HCT116 (cell line): ENCODE measurements around the gene SOCS1.

ENCODE experiments used
- EZH2 ChIP-seq: fragments of 200-600 bp; sonication (generic); IDR thresholded peaks from 2 replicates; pipeline ENCODE4 v1.6.1; 2017; ENCODE audit warnings: antibody characterized with exemption, mixed run types
- EZH2phosphoT487 ChIP-seq: fragments of 200-600 bp; IDR thresholded peaks from 2 replicates; pipeline ENCODE4 v1.6.1; 2018; ENCODE audit warnings: antibody characterized with exemption, borderline replicate concordance
- POLR2A ChIP-seq: IDR thresholded peaks from 2 replicates; pipeline ENCODE4 v1.7.0; 2011; ENCODE audit warnings: borderline replicate concordance; ENCODE audit not compliant: insufficient read depth, insufficient read length; ENCODE audit errors: extremely low read depth
- POLR2AphosphoS5 ChIP-seq: IDR thresholded peaks from 2 replicates; pipeline ENCODE4 v1.6.1; 2011; ENCODE audit warnings: mild to moderate bottlenecking, low read depth, low read length, moderate library complexity
- SRF ChIP-seq: IDR thresholded peaks from 2 replicates; pipeline ENCODE4 v1.6.1; 2012; ENCODE audit warnings: low read depth
- ZFX ChIP-seq: fragments of 450-650 bp; IDR thresholded peaks from 2 replicates; pipeline ENCODE4 v1.6.1; 2017
- TF ChIP-seq, protein P1 (sequence below), 3 experiments: fragments of 200-600 bp in 1 of 3; sonication (generic) in 1 of 3; IDR thresholded peaks in 2 of 3; conservative IDR thresholded peaks in 1 of 3; 2 replicates each; pipeline ENCODE4 v1.5.1; 2012 to 2017; ENCODE audit warnings: low read depth in 2 of 3, low read length in 2 of 3, antibody characterized with exemption in 1 of 3, borderline replicate concordance in 1 of 3, control low read depth in 1 of 3, mild to moderate bottlenecking in 1 of 3, mixed read lengths in 1 of 3, mixed run types in 1 of 3, moderate library complexity in 1 of 3; ENCODE audit not compliant: insufficient read depth in 1 of 3
- TF ChIP-seq, protein P2 (sequence below): IDR thresholded peaks from 2 replicates; pipeline ENCODE4 v1.6.1; 2012; ENCODE audit warnings: low read depth

DNA sequence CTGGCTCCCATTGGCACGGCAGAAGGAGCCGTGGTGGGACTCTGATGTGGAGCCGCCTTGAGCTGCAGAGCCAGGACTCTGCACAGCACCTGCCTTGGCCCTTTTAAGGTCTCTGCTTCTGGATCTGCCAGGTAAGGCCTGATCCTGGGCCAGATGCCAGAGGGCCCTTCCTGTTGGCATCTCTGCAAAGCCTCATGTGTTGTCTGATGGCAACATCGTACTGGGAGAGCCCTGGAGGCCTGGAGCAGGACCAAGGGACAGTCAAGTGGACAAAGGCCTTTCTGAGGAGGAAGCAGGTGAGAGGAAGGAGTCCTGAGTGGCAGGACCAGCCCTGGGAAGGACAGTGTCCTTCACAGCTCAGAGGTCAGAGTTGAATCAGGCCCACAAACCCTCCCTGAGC lies 26.1 kb downstream of the SOCS1 start:
- TF ChIP-seq POLR2AphosphoS5 (no peak), POLR2A (no peak), ZFX (no peak), EZH2phosphoT487 (no peak), SRF (no peak), EZH2 (no peak)
- TF ChIP-seq, protein P1, sequence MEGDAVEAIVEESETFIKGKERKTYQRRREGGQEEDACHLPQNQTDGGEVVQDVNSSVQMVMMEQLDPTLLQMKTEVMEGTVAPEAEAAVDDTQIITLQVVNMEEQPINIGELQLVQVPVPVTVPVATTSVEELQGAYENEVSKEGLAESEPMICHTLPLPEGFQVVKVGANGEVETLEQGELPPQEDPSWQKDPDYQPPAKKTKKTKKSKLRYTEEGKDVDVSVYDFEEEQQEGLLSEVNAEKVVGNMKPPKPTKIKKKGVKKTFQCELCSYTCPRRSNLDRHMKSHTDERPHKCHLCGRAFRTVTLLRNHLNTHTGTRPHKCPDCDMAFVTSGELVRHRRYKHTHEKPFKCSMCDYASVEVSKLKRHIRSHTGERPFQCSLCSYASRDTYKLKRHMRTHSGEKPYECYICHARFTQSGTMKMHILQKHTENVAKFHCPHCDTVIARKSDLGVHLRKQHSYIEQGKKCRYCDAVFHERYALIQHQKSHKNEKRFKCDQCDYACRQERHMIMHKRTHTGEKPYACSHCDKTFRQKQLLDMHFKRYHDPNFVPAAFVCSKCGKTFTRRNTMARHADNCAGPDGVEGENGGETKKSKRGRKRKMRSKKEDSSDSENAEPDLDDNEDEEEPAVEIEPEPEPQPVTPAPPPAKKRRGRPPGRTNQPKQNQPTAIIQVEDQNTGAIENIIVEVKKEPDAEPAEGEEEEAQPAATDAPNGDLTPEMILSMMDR (IDR thresholded peaks at IDR 0.05 in 2 of 3, conservative IDR thresholded peaks at IDR 0.05 in 1 of 3; ENCODE audit: borderline replicate concordance in 1 of 3, insufficient read depth in 1 of 3, low read depth in 2 of 3, low read length in 2 of 3): no peak
- TF ChIP-seq, protein P2, sequence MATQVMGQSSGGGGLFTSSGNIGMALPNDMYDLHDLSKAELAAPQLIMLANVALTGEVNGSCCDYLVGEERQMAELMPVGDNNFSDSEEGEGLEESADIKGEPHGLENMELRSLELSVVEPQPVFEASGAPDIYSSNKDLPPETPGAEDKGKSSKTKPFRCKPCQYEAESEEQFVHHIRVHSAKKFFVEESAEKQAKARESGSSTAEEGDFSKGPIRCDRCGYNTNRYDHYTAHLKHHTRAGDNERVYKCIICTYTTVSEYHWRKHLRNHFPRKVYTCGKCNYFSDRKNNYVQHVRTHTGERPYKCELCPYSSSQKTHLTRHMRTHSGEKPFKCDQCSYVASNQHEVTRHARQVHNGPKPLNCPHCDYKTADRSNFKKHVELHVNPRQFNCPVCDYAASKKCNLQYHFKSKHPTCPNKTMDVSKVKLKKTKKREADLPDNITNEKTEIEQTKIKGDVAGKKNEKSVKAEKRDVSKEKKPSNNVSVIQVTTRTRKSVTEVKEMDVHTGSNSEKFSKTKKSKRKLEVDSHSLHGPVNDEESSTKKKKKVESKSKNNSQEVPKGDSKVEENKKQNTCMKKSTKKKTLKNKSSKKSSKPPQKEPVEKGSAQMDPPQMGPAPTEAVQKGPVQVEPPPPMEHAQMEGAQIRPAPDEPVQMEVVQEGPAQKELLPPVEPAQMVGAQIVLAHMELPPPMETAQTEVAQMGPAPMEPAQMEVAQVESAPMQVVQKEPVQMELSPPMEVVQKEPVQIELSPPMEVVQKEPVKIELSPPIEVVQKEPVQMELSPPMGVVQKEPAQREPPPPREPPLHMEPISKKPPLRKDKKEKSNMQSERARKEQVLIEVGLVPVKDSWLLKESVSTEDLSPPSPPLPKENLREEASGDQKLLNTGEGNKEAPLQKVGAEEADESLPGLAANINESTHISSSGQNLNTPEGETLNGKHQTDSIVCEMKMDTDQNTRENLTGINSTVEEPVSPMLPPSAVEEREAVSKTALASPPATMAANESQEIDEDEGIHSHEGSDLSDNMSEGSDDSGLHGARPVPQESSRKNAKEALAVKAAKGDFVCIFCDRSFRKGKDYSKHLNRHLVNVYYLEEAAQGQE: no peak
